ENCODE results near the gene SHMT2. TPM values are rescaled to one million over a fixed set of nuclear protein-coding genes. Genes with fewer than 3 reads are reported as not detected.

Gene SHMT2
- total RNA-seq, 1 experiment from 2014 or later, result 67.1 TPM

DNA sequence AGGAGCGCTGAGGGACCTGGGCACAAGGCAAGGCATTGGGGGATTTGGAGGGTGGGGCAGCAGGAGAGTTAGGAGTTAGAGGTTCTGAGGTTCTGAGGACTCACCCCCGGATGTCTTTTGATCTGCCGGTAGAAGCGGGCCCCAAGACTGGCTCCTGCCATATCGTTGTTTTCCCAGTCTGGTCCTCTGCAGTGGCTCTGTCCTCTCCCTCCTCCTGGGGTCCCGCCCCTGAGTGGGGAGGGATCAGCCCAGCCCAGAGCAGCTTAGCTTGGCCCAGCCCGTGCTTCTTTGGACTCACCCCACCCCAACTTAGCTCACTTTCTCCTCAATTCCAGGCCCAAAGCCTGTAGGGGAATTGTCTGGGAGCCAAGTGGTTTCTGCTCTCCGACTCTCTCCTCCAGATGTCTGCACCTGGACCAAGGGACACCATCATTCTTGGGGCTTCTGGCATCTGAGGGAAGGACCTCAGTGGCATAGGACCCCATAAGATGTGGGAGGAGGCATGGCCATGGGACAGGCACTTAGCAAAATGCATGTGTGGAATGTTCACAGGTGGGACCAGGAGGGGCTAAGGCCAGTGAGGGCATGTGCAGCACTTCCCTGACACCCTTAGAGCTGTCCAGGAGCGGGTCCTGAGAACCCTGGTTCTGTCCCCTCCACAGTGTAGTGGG is 7.5 kb downstream of the SHMT2 start:
- Histone ChIP-seq H3K36me3 (ENCODE audit: control insufficient read depth, insufficient read depth, low read length) (no peaks in the 10 kb centered on the region; the same call in 1 of the 2 replicates), H3K27me3 (ENCODE audit: control insufficient read depth, insufficient read depth, low read length) (peaks cover 2% of the 10 kb centered on the region; the same call in 1 of the 2 replicates), H3K9me3 (ENCODE audit: control insufficient read depth, insufficient read depth, low read depth, low read length) (no peaks in the 10 kb centered on the region), H3K27ac (ENCODE audit: low read length) (no peak overlapping the region), H3K4me3 (ENCODE audit: low read depth in 2 of 2, low read length in 2 of 2) (no peak overlapping the region), H3K4me1 (ENCODE audit: control insufficient read depth, insufficient read depth, low read length) (peaks cover 18% of the 10 kb centered on the region)
- ATAC-seq (no peak), DNase-seq (ENCODE audit: low read depth, low spot score) (no peak)
- ChIA-PET POLR2A (no interaction called here), CTCF (interaction anchor here (1.0 to 1.1 kb wide), 2 partner anchors 19 to 23 kb away, joined by 3 read pairs; no protein-coding TSS in a partner anchor)
- TF ChIP-seq, protein P1, sequence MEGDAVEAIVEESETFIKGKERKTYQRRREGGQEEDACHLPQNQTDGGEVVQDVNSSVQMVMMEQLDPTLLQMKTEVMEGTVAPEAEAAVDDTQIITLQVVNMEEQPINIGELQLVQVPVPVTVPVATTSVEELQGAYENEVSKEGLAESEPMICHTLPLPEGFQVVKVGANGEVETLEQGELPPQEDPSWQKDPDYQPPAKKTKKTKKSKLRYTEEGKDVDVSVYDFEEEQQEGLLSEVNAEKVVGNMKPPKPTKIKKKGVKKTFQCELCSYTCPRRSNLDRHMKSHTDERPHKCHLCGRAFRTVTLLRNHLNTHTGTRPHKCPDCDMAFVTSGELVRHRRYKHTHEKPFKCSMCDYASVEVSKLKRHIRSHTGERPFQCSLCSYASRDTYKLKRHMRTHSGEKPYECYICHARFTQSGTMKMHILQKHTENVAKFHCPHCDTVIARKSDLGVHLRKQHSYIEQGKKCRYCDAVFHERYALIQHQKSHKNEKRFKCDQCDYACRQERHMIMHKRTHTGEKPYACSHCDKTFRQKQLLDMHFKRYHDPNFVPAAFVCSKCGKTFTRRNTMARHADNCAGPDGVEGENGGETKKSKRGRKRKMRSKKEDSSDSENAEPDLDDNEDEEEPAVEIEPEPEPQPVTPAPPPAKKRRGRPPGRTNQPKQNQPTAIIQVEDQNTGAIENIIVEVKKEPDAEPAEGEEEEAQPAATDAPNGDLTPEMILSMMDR (IDR thresholded peaks at IDR 0.05), result no peak
- TF ChIP-seq POLR2AphosphoS5 (IDR thresholded peaks at IDR 0.05; ENCODE audit: low read depth, low read length), result no peak
- TF ChIP-seq SIN3A (IDR thresholded peaks at IDR 0.05; ENCODE audit: borderline replicate concordance, insufficient read depth, low read depth, low read length), result no peak
- no peak for TF ChIP-seq TCF7L2 (IDR thresholded peaks at IDR 0.05; ENCODE audit: low read depth, low read length)
- TF ChIP-seq, protein P2, sequence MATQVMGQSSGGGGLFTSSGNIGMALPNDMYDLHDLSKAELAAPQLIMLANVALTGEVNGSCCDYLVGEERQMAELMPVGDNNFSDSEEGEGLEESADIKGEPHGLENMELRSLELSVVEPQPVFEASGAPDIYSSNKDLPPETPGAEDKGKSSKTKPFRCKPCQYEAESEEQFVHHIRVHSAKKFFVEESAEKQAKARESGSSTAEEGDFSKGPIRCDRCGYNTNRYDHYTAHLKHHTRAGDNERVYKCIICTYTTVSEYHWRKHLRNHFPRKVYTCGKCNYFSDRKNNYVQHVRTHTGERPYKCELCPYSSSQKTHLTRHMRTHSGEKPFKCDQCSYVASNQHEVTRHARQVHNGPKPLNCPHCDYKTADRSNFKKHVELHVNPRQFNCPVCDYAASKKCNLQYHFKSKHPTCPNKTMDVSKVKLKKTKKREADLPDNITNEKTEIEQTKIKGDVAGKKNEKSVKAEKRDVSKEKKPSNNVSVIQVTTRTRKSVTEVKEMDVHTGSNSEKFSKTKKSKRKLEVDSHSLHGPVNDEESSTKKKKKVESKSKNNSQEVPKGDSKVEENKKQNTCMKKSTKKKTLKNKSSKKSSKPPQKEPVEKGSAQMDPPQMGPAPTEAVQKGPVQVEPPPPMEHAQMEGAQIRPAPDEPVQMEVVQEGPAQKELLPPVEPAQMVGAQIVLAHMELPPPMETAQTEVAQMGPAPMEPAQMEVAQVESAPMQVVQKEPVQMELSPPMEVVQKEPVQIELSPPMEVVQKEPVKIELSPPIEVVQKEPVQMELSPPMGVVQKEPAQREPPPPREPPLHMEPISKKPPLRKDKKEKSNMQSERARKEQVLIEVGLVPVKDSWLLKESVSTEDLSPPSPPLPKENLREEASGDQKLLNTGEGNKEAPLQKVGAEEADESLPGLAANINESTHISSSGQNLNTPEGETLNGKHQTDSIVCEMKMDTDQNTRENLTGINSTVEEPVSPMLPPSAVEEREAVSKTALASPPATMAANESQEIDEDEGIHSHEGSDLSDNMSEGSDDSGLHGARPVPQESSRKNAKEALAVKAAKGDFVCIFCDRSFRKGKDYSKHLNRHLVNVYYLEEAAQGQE (IDR thresholded peaks at IDR 0.05; ENCODE audit: insufficient read depth in 1 of 2, low read depth in 2 of 2, low read length in 1 of 2), result no peak; a peak in 1 of 4 replicates
- no TSS peak for BruUV-seq (replicated peaks)
- in situ Hi-C loops (cut with HindIII; ENCODE audit: low pct_unique_long_range_greater_than_20kb, low sequenced_read_pairs), result no loop called here
- intact Hi-C loops (cut with micrococcal nuclease; ENCODE audit: unreplicated experiment), result no loop called here

DNA sequence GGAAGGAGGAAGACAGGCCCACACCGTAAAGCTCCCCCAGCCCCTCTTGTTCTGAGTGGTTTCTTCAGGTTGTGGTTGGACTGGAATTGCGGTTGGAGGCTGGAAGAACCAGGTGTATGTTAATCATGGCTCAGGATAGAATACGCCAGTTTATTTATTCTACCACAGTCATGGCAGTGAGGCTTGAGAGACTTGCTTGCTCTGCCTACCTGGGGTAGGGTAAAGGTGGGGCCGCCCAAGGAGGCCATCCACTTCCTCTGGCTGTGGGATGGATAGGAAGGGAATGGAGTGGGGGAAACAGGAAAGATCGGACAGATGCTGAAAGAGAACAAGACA is 8.1 kb downstream of the SHMT2 start:
- intact Hi-C loops (cut with micrococcal nuclease; ENCODE audit: unreplicated experiment) (no loop called here), in situ Hi-C loops (cut with HindIII; ENCODE audit: low pct_unique_long_range_greater_than_20kb, low sequenced_read_pairs) (no loop called here)
- Histone ChIP-seq H3K36me3 (ENCODE audit: control insufficient read depth, insufficient read depth, low read length) (no peaks in the 10 kb centered on the region; the same call in 1 of the 2 replicates), H3K4me3 (ENCODE audit: low read depth in 2 of 2, low read length in 2 of 2) (no peak overlapping the region), H3K27ac (ENCODE audit: low read length) (no peak overlapping the region), H3K9me3 (ENCODE audit: control insufficient read depth, insufficient read depth, low read depth, low read length) (no peaks in the 10 kb centered on the region), H3K27me3 (ENCODE audit: control insufficient read depth, insufficient read depth, low read length) (peaks cover 2% of the 10 kb centered on the region; the same call in 1 of the 2 replicates), H3K4me1 (ENCODE audit: control insufficient read depth, insufficient read depth, low read length) (peaks cover 21% of the 10 kb centered on the region)
- DNase-seq (ENCODE audit: low read depth, low spot score) (no peak), ATAC-seq (no peak)
- ChIA-PET POLR2A (no interaction called here), CTCF (interaction anchor here (1.0 to 2.7 kb wide), 2 partner anchors 8 to 24 kb away, joined by 3 to 17 read pairs; partner anchors contain the start of gene SHMT2)
- TF ChIP-seq, protein P2 (IDR thresholded peaks at IDR 0.05; ENCODE audit: insufficient read depth in 1 of 2, low read depth in 2 of 2, low read length in 1 of 2), result no peak
- TF ChIP-seq TCF7L2 (IDR thresholded peaks at IDR 0.05; ENCODE audit: low read depth, low read length) (no peak), POLR2AphosphoS5 (IDR thresholded peaks at IDR 0.05; ENCODE audit: low read depth, low read length) (no peak), SIN3A (IDR thresholded peaks at IDR 0.05; ENCODE audit: borderline replicate concordance, insufficient read depth, low read depth, low read length) (no peak)
- TF ChIP-seq, protein P1 (IDR thresholded peaks at IDR 0.05), result no peak
- BruUV-seq (replicated peaks), result no TSS peak

Data from Panc1 (cell line).